ENCODE measurements around the gene STK38. TPM values are rescaled to one million over a fixed set of nuclear protein-coding genes. Genes with fewer than 3 reads are reported as not detected.

Gene STK38
- total and polyA plus RNA-seq, 2 of the 4 experiments (the other 2 are of a cell fraction) = 10.6 to 19.7 TPM

DNA sequence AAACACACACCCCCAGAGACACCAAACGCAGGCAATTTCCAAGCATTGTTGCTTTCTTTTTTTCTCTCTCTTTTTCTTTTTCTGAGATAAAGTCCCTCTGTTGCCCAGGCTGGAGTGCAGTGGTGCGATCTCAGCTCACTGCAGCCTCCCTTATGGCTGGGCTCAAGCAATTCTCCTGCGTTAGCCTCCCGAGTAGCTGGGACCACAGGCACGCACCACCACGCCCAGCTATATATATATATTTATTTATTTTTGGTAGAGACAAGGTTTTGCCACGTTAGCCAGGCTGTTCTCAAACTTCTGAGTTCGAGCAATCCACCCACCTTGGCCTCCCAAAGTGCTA is 32.9 kb upstream of the STK38 start:
- Histone ChIP-seq H4K91ac (ENCODE audit: insufficient read depth, low read depth, low read length) (peak overlapping the region; percentile 91), H2AK5ac (ENCODE audit: low read depth, low read length) (peak overlapping the region; percentile 42; the same call in 1 of the 2 replicates), H3K9ac (ENCODE audit: low read depth, low read length) (peak overlapping the region; percentile 5; the same call in 1 of the 2 replicates), H3K9me1 (ENCODE audit: insufficient read depth, low read length) (peaks cover 11% of the 10 kb centered on the region), H4K8ac (ENCODE audit: low read depth in 2 of 2, low read length in 2 of 2) (peak overlapping the region; percentile 5 to 81; a peak in 3 of 4 replicates), H2AK9ac (replicated peaks; ENCODE audit: low read depth, low read length, poor library complexity) (peak overlapping the region; percentile 19), H4K20me1 (ENCODE audit: insufficient read depth, low read length) (no peaks in the 10 kb centered on the region), H4K5ac (ENCODE audit: low read depth, low read length) (peak overlapping the region; percentile 87), H3K79me1 (ENCODE audit: low read depth in 1 of 2, low read length in 2 of 2) (peaks cover 4 to 15% of the 10 kb centered on the region in 2 experiments; a peak in 3 of 4 replicates), H2BK20ac (ENCODE audit: low read depth, low read length) (peak overlapping the region; percentile 73), H3K27me3 (ENCODE audit: control insufficient read depth, insufficient read depth, low read length) (no peaks in the 10 kb centered on the region), H2BK120ac (ENCODE audit: low read depth, low read length) (peak overlapping the region; percentile 88), H3K56ac (ENCODE audit: extremely low read depth, insufficient read depth, low read length) (peak overlapping the region; percentile 44; the same call in 1 of the 2 replicates), H3K4me1 (ENCODE audit: control insufficient read depth, insufficient read depth, low read length) (peaks cover 13% of the 10 kb centered on the region), H3K4ac (ENCODE audit: low read depth, low read length) (peak overlapping the region; percentile 72), H3K9me3 (ENCODE audit: control insufficient read depth, insufficient read depth, low read length) (no peaks in the 10 kb centered on the region), H3K4me2 (ENCODE audit: low read depth, low read length) (no peak overlapping the region; the same call in 1 of the 2 replicates), H2AFZ (replicated peaks; ENCODE audit: low read length, poor library complexity) (peak overlapping the region; percentile 87), H3K27ac (ENCODE audit: insufficient read depth, low read length) (peak overlapping the region; percentile 57), H2BK15ac (ENCODE audit: low read depth, low read length) (peak overlapping the region; percentile 36; the same call in 1 of the 3 replicates), H3K14ac (replicated peaks; ENCODE audit: low read depth, low read length) (peak overlapping the region; percentile 68), H3K36me3 (ENCODE audit: control insufficient read depth, insufficient read depth, low read length) (no peaks in the 10 kb centered on the region), H2BK5ac (ENCODE audit: low read depth, low read length, poor library complexity, severe bottlenecking) (peak overlapping the region; percentile 73), H3K23ac (ENCODE audit: low read depth, low read length) (peak overlapping the region; percentile 75; the same call in 1 of the 2 replicates), H3K4me3 (ENCODE audit: insufficient read depth, low read depth, low read length) (no peak overlapping the region), H3K18ac (ENCODE audit: low read depth, low read length) (peak overlapping the region; percentile 75)
- no peak for DNase-seq
- CTCF ChIA-PET = interaction anchor here (0.6 to 1.2 kb wide), 2 partner anchors 19 to 149 kb away, joined by 3 to 4 read pairs; no protein-coding TSS in a partner anchor
- TF ChIP-seq RFX5 (IDR thresholded peaks at IDR 0.05; ENCODE audit: low read depth, low read length) (no peak), MAFK (IDR thresholded peaks at IDR 0.05; ENCODE audit: low read depth, low read length) (no peak), RCOR1 (IDR thresholded peaks at IDR 0.05; ENCODE audit: insufficient replicate concordance, low read length) (no peak), CHD1 (IDR thresholded peaks at IDR 0.05; ENCODE audit: low read depth, low read length) (no peak), POLR2A (IDR thresholded peaks at IDR 0.05; ENCODE audit: low read depth, low read length) (no peak), NFE2L2 (IDR thresholded peaks at IDR 0.05; ENCODE audit: low read depth, low read length) (no peak), CEBPB (IDR thresholded peaks at IDR 0.05; ENCODE audit: low read depth, low read length) (no peak), SMC3 (IDR thresholded peaks at IDR 0.05; ENCODE audit: low read depth, low read length) (no peak), MXI1 (IDR thresholded peaks at IDR 0.05; ENCODE audit: borderline replicate concordance, low read depth, low read length) (no peak), MAZ (IDR thresholded peaks at IDR 0.05; ENCODE audit: borderline replicate concordance, low read depth, low read length) (no peak), BHLHE40 (IDR thresholded peaks at IDR 0.05; ENCODE audit: low read depth, low read length) (no peak), RAD21 (IDR thresholded peaks at IDR 0.05; ENCODE audit: low read length) (no peak), FOS (IDR thresholded peaks at IDR 0.05; ENCODE audit: low read depth, low read length) (no peak)
- TF ChIP-seq, protein P1, sequence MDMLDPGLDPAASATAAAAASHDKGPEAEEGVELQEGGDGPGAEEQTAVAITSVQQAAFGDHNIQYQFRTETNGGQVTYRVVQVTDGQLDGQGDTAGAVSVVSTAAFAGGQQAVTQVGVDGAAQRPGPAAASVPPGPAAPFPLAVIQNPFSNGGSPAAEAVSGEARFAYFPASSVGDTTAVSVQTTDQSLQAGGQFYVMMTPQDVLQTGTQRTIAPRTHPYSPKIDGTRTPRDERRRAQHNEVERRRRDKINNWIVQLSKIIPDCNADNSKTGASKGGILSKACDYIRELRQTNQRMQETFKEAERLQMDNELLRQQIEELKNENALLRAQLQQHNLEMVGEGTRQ (IDR thresholded peaks at IDR 0.05; ENCODE audit: low read depth, low read length) = no peak
- TF ChIP-seq, protein P2, sequence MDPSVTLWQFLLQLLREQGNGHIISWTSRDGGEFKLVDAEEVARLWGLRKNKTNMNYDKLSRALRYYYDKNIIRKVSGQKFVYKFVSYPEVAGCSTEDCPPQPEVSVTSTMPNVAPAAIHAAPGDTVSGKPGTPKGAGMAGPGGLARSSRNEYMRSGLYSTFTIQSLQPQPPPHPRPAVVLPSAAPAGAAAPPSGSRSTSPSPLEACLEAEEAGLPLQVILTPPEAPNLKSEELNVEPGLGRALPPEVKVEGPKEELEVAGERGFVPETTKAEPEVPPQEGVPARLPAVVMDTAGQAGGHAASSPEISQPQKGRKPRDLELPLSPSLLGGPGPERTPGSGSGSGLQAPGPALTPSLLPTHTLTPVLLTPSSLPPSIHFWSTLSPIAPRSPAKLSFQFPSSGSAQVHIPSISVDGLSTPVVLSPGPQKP (IDR thresholded peaks at IDR 0.05; ENCODE audit: borderline replicate concordance, low read depth, low read length) = no peak
- TF ChIP-seq, protein P3, sequence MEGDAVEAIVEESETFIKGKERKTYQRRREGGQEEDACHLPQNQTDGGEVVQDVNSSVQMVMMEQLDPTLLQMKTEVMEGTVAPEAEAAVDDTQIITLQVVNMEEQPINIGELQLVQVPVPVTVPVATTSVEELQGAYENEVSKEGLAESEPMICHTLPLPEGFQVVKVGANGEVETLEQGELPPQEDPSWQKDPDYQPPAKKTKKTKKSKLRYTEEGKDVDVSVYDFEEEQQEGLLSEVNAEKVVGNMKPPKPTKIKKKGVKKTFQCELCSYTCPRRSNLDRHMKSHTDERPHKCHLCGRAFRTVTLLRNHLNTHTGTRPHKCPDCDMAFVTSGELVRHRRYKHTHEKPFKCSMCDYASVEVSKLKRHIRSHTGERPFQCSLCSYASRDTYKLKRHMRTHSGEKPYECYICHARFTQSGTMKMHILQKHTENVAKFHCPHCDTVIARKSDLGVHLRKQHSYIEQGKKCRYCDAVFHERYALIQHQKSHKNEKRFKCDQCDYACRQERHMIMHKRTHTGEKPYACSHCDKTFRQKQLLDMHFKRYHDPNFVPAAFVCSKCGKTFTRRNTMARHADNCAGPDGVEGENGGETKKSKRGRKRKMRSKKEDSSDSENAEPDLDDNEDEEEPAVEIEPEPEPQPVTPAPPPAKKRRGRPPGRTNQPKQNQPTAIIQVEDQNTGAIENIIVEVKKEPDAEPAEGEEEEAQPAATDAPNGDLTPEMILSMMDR (conservative IDR thresholded peaks at IDR 0.05; ENCODE audit: low read depth, low read length) = no peak
- BruUV-seq (replicated peaks) = no TSS peak
- POLR2A ChIA-PET (ENCODE audit: unreplicated experiment) = interaction anchor here (1.2 kb wide), 1 partner anchor 14 kb away, joined by 4 read pairs; the partner anchor contains the start of gene SRSF3
- intact Hi-C loops (cut with micrococcal nuclease) (no loop called here), dilution Hi-C loops (cut with HindIII; ENCODE audit: low sequenced_read_pairs, unreplicated experiment) (no loop called here), in situ Hi-C loops (cut with MboI; ENCODE audit: low sequenced_read_pairs) (no loop called here)
- no CpG with 5 or more reads among the region's 8 CpGs for WGBS, 2 experiments (ENCODE audit: extremely low coverage in 2 of 2, insufficient read length in 1 of 2)
- no peak for ATAC-seq (ENCODE audit: low read depth)
